ENCODE results near the gene MGST2.
"Not testable (repeated sequence)": the region's sequence is repeated elsewhere in the genome, so short reads cannot be mapped to it uniquely, and the experiment has no call there.

Gene MGST2

DNA sequence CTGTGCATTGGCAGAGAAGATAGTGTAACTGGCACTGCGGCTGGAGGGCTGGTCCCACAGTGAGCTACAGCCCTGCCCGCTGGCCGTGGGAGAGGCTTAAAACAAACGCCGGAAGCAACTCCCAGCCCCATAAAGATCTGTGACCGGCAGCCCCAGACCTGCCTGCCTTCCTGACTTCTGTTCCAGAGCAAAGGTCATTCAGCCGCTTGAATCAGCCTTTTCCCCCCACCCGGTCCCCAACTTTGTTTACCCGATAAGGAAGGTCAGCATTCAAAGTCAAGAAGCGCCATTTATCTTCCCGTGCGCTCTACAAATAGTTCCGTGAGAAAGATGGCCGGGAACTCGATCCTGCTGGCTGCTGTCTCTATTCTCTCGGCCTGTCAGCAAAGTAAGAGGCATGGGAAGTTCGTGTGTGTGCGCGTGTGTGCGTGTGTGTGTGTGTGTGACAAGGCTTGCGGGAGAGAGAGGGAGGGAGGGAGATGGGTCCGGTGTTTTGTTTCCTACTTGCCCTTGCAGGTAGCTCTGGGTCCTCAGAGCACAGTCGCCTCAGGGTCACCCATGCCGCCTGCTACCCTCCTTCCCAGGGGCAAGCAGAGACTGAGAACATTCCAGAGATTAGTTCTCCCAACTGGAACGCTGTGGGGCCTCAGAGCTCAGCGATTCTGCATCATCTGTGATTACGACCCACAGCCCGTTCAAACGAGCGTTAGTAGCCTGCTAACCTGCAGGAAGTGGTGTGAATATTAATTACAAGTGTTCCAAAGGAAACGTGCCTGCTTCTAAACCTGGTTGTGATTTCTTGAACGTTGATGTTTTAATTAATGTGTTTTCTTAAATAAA is at the start of gene MGST2:
TSS of gene MGST2 (plus strand) at position 130 of the 840 bp plus-strand sequence. CDS start at position 331, 201 bp downstream.
- peak; percentile 62 for DNase-seq

DNA sequence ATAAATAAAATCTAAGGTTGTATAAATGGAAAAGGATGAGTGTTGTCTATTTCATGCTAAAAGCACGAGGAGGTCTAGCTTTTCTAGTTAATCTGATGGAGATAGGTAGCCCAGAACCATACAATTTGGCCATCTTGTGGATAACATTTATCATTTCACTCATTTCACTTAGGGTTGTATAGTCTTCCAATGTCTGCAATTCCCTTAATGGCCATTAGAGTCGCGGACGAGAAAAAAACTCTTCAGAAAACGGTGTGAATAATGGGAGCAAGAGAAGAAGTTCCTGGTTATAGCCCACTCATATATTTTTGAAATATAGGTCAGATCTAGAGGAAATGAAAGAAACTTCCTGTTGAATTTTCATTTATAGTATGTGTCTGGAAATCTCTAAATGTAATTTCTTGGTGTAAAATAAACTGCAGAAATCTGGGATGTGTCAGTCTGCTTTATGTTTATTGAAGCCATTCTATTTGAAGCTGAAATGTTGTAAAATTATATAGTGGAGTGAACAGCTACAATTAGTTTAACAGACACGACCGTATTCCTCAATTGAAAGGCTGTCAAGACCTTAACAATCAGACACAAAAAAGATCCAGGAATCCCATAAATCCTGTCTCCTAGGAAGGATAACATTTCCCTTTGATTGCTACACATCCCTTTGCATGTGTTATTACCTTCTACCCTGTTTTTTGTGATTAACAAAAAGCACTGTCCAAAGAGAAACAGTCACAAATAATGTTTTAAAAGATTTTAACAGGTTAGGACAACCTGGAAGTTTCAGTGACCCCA is 47.7 kb upstream of the MGST2 start:
- no peak for DNase-seq

DNA sequence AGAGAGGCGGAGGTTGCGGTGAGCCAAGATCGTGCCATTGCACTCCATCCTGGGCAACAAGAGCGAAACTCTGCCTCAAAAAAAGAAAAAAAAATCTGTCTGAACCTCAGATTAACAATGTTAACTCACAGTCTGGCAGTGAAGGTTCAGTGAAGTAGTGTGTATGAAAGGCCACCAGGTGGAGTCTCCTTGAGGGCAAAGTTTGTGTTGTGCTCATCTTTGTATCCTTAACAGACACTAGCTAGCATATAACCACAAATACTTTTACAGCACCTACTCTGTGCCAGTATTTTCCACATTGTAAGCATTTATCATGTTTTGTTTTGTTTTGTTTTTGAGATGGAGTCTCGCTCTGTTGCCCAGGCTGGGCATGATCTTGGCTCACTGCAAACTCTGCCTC is 46.0 kb upstream of the MGST2 start:
- DNase-seq, result peak; percentile 39

DNA sequence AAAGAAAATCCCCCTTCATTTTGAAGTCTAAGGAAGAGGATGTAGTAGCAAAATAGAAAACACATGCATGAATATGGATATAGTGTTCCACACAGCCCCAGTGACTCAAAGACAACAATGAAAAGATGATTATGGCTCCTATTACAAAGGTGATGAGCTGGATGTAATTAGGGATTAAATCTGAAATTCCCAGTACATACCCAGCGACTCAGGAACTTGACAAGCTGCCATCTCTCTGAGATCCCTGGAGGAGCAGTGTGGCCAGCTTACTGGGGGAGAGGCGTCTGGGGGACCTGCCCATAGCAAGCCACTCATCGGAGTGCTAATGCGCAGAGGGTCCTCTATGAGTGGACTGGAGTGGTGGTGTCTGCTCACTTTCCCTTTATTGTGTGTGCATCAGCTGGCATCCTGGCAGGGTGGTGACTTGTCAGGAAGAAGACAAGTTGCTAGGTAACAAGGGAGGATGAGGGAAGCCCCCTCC is 42.7 kb upstream of the MGST2 start:
- no peak for DNase-seq

DNA sequence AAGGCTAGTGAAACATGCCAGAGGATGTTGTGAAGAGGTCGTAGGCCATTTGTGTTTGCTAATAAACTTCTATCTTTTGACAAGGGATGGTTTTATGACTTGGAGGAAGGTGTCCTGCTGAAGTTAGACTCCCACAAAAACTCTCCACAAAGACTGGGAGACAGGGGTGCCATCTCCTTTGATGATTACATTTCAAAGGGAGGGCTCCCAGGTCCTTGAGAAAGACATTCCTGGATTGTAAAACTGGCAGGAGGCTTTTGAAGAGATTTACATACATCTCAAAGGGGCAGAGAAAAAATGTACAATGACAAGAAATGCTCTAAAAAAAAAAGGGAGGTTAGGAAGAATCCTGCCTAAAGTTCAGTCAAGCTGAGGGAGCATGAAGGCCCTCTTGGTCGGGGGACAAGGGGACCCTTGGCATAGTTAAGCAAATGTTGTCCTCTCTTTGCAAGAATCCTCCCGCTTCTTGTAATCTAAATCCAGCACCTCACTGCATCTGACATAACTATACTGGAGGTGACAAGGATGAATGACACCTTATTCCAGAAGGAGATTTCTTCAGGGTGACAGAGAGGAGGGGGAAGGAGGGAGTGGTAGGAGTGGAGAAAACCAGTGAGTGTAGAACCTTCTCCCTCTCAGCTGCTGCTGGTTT is 41.1 kb upstream of the MGST2 start:
- no peak for DNase-seq

DNA sequence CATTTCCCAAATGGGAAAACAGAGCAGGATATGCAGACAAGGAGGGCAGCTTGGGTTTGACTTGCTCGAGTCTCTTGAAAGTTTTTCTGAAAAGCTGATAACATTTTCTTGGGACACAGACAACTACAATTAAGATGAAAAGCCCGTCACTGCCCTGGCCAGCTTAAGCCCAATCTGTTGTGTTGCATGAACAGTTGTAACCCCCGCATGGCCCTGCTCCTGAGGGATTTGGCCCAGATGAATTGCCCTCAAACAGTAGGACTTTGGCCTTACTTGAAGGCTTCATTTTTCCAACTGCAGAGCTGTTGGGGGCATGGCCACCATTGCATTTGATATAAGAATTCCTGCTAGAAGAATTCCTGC is 40.5 kb upstream of the MGST2 start:
- no peak for DNase-seq

DNA sequence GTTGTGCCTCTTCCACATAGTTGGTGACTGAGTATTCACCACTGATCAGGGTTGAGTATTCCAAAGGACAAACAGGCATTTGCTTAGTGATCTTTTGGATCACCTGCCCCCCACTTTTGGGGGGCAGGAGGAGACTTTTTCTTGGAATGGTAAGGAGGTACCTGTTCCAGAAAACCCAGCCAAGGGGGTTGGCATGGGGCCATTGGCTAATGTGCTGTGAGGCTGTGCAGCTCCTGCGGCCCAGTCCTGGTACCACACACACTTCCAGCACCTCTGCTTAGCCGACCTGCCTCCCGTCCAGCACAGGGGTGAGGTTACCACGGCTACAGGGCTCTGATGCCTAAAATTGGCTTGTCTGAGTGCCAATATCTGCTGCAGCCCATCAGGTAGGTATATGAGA is 40.1 kb upstream of the MGST2 start:
- DNase-seq, result no peak

DNA sequence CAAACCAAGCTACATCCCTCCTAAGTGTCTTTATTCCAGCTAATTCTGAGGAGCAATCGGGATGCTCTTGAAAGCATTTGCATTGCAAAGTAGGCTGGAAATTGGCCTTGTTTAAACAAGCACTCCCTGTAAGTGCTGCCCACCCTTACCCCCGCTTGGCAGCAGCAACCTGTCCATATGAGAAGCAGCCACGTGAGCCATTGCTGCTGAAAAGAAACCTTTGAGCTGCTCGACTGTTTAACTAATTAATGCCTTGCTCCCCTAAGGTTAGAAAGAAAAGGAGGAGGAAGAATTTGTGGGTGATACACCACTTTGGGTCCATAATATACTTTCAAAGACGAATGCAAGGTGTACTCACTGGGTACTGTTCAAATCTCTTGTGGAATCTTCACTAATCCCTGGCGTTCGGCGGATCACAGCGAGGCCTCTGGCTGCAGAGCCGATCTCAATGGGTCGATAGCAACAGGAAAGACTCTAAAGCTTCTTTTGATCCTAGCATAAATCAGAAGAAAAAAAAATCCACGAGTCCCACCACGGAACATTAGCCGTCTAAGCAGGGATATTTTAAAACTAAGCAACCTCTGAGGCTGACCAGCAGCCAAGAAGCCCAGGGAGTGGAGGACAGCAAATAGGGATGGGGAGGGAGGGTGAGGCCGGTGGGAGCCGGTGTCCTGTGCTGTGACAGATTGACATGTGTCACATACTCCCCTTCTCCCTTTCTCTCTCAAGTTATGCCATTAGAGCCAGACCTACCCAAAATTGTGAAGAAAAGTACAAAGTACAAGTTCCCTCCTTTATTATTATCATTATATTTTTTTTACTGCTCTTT is 37.2 kb upstream of the MGST2 start:
- DNase-seq, result no peak

DNA sequence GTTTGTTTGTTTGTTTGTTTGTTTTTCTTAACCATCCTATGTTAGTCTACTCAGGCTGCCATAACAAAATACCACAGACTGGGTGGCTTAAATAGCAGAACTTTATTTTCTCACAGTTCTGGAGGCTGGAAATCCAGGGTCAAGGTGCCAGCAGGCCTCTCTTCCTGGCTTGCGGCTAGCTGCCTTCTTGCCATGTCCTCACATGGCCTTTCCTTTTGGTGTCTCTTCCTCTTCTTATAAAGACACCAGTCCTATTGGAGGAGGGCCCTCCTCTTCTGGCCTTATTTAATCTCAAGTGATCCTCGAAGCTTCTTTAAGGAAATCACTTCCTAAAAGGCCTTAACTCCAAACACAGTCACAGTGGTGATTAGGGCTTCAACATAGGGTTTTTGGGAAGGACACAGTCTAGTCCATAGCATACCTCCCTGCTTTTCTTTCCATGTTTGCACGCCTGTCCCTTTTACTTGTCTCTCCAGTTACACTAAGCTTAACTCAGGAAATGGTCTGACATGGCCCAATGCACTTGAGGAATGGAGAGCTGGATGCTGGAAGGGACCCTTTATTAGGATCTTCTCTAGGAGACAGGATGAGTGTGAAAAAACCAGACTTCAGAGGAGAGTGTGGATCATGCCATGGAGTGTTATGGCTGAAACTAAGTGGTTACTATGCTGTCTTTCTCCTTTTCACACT is 36.0 kb upstream of the MGST2 start:
- no peak for DNase-seq

DNA sequence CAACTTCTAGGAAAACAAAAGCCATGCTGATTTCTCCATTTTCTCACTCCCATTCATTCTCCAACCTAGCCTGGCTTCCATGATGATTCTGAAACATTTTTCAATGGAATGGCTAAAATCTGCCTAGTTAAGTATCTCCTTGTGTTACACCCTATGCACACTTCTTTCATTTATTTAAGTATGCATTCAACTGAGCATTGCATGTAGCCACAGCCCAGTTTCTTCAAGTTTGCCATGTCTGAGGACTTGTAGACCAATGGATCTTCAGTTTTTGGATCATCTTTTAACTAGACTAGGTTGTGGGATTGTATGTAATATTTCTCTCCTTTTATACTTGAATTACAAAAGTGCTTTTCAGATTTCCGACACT is 35.5 kb upstream of the MGST2 start:
- DNase-seq, result no peak

DNA sequence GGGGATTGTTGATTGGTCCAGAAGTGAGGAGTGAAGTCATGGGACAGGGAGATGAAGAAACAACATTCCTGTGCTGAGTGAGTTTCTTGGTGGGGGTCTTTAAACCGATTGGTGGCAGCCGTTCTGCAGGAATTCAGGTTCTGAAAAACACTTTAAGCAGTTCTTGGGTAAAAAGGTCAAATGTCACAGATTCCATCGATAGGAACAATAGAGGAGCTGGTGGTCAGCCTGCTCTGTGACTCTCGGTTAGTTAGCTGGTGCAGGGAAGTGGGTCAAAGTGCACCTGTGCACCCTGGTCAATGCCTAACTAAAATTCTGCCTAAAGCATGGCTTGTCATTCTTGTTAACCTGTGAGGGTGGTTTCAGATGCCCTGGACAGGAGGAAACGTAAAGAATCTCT is 34.6 kb upstream of the MGST2 start:
- no peak for DNase-seq

DNA sequence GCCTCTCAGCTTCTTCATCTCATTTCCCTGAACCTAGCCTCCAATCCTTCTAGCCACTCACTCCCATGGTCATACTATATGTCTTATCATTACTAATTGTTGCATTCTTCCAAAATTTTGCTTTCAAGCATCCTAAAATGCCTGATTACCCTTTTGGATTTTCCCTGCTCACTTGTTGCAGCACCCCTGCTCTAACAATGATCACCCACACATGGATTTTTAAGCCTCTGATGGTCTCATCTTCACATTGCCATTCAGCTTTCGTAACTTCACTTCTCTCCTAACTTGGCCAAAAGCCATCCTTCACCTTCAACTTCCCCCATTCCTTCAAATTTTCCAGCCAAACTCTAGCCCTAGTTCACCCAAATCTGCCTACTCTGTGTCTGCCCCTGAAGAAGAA is 33.8 kb upstream of the MGST2 start:
- no peak for DNase-seq

DNA sequence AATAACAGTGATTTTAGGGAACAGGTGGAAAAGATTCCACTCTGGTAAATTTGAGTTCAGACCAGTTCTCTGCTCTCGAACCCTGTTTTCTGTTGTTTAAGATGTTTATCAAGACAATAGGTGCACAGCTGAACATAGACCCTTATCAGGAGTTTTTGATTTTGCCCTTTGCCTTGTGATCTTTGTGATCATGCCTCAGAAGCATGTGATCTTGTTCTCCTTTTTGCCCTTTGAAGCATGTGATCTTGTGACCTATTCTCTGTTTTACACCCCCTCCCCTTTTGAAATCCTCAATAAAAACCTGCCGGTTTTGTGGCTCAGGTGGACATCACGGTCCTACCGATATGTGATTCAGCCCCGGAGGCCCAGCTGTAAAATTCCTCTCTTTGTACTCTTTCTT is 32.9 kb upstream of the MGST2 start:
- not testable (repeated sequence) for DNase-seq

DNA sequence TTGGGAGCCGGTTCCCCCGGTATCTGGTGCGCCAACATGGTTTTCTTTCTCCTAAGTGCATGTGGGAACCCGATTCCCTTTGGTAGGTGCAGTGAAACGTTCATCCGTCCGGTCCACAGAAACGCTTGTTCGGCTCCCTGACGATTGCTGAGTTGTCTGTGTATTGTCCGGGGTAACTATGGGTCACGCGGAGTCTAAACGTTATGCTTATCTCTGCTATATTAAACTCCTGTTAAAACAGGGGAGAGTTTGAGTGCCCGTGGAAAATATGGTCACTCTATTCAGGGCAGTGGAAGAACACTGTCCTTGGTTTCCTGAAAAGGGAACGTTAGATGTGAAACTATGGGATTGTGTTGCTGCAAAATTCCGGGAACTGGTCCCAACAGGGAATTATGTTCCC is 32.4 kb upstream of the MGST2 start:
- no peak for DNase-seq

DNA sequence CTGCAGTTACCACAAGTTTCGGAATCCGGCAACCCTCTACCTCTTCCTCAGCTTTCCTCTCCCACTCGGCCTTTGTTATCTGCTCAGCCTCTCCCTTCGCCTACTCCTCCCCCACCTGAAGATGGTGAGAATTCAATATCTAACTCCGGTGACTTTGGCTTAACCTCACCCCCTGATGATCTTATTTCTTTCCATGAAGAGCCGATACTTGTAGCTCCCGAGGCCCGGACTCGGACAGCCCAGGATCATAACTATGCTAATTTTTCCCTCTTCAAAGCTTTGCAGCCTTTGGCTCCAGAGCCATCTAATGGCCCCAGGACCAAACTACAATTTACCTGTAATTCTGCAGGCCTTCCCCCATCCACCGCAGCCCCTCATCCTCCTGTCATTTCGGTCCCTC is 32.0 kb upstream of the MGST2 start:
- no peak for DNase-seq

DNA sequence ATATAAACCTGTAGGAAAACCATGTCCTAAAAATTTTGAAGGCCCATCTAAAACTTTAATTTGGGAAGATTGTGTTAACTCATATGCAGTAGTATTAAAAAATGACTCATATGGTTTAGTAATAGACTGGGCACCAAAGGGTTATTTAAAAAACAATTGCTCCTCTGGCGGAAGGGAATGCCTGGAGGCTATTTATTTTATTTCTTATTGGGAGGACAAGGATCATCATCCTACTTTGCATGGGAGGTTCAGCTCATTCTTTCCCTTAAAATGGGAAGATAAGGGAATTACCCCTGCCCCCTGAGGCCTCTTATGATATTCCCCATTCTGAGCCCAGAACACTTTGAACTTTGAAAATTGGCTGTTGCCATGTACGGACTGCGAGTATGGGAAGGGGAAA is 29.7 kb upstream of the MGST2 start:
- no peak for DNase-seq

DNA sequence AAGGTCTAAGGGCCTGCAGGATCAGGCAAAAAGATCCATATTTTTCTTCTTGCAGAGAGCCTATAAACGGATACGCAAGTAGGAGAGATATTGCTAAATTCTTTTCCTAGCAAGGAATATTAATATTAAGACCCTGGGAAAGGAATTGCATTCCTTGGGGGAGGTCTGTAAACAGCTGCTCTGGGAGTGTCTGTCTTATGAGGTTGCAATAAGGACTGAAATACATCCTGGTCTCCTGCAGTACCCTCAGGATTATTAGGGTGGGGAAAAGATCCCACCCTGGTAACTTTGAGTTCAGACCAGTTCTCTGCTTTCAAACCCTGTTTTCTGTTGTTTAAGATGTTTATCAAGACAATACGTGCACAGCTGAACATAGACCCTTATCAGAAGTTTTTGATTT is 27.3 kb upstream of the MGST2 start:
- not testable (repeated sequence) for DNase-seq

DNA sequence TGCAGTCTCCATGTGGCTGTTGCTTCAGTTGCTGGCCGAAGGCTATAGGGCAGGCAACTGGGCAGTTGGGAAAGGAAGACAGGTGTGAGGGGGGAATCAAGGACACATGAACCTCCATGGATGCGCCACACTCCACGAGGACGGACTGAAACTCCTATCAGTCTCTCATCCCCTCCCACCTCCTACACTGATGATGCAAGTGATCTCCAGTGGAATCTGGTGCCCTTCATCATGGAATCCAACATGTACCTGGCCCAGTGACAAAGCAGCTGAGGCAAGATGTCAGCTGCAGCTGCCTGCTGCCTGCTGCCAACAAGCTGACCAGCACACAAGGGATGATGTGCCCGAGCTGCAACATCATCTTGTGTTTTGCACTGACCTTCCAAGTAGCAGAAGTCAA is 26.0 kb upstream of the MGST2 start:
- no peak for DNase-seq

DNA sequence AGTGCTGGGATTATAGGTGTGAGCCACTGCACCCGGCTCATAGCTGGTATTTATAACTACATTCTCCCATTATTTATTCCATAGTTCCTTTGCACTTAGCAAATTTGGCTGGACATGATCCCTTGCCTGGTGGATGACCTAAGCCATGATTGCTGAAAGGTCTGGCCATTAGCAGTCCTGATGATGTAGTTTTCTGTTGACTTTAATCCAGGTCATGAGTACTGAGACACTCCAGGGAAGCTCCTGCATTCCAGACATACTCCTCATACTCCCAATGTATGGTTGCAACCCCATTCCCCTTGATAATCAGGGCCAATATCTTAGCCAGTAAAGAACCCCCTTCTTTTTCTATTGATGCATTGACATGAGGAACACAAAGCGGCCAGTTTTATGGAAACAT is 24.4 kb upstream of the MGST2 start:
- no peak for DNase-seq

DNA sequence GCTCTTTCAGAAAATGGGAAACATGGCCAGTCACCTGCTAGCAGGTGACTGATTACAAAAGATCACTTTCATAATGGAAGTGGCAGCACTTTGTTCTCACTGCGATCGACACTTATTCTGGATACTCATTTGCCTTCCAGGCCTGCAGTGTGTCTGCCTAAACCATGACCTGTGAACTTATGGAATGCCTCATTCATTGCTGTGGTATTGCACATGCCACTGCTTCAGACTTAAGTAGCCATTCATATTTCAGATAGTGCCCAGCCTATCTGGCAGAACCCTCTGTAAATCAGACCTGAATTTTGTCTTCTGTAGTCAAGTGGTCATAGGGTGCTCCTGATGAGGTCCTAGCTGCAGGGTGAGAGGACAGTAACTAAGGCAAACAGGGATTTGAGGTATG is 23.3 kb upstream of the MGST2 start:
- DNase-seq, result no peak

DNA sequence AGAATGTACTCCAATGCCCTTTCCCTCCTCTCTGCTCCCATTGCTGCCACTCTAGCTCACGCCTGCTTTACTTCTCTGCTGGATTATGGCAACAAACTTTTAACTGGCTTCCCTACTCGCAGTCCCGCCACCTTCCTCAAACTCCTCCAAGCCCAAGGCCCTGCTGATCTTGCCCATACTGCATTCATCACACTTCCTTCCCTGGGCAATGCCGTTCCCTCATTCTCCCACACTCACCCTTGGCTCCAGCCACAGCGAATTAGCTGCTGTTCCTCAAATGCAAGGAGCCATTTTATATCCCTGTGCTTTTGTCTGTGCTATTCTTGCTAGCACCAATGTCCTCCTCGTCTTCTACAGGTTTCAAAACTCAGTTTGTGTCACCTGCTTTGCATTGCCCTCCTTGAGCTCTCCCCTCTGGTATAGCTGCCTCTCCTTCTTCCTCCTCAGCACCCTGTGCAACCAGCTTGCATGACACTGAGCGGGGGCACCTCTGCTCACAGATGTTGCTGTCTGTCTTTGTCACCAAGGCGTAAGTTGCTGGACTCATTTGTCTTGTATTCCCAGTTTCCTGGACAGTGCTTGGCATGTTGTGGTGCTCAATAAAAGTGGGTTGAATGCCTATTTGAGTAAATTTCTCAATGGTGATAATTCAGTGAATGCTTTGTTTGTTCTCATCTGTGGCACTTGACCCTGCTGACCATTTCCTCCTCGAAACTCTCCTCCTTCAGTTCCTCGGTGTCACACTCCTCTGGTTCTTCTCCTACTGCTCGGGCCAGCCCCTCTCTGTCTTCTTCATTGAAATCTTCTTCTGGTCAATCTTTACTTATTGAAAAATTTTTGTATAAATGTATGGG is 22.4 kb upstream of the MGST2 start:
- no peak for DNase-seq
